ENCODE data around the gene ANKRD12. TPM values are rescaled to one million over a fixed set of nuclear protein-coding genes. Genes with fewer than 3 reads are reported as not detected.
"Not testable (repeated sequence)": the region's sequence is repeated elsewhere in the genome, so short reads cannot be mapped to it uniquely, and the experiment has no call there.

ANKRD12 gene
- total and polyA plus RNA-seq, 10 of the 15 experiments (the other 5 are each of a cell fraction or from before 2014, with no cell fraction given) = 5.9 to 45.7 (median 20.2) TPM

DNA sequence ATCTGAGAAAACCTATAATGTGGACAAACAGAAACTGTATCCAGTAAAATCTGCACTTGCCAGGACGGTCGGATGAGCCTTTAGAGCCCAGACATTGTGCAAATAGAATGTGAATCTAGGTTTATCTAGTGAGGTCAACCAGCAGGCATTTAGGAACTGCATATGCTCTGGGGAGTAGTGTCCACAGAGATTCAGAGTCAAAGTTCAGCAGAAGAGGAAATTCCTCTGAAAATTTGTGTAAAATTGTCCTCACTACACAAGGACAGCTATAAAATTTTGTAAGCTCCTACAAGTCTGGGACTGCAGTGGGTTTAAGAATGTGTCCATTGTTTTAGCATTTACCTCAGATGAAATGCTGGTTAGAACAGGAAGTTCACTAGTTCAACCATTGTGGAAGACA lies 43.9 kb upstream of the ANKRD12 start (continued):
- no peak for TF ChIP-seq KLF5 (IDR thresholded peaks at IDR 0.05; ENCODE audit: partially characterized antibody)
- TF ChIP-seq, protein P1, sequence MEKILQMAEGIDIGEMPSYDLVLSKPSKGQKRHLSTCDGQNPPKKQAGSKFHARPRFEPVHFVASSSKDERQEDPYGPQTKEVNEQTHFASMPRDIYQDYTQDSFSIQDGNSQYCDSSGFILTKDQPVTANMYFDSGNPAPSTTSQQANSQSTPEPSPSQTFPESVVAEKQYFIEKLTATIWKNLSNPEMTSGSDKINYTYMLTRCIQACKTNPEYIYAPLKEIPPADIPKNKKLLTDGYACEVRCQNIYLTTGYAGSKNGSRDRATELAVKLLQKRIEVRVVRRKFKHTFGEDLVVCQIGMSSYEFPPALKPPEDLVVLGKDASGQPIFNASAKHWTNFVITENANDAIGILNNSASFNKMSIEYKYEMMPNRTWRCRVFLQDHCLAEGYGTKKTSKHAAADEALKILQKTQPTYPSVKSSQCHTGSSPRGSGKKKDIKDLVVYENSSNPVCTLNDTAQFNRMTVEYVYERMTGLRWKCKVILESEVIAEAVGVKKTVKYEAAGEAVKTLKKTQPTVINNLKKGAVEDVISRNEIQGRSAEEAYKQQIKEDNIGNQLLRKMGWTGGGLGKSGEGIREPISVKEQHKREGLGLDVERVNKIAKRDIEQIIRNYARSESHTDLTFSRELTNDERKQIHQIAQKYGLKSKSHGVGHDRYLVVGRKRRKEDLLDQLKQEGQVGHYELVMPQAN (conservative IDR thresholded peaks at IDR 0.05) = no peak
- no peak for TF ChIP-seq HDAC2 (IDR thresholded peaks at IDR 0.05)

DNA sequence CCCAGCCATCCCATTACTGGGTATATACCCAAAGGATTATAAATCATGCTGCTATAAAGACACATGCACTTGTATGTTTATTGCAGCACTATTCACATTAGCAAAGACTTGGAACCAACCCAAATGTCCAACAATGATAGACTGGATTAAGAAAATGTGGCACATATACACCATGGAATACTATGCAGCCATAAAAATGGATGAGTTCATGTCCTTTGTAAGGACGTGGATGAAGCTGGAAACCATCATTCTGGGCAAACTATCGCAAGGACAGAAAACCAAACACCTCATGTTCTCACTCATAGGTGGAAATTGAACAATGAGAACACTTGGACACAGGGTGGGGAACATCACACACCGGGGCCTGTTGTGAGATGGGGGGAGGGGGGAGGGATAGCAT lies 43.5 kb upstream of the ANKRD12 start:
- ChIA-PET SMC1A (ENCODE audit: uncharacterized antibody, unreplicated experiment) (interaction anchor here (0.6 to 8.9 kb wide), 3 partner anchors 10 to 54 kb away, joined by 3 to 59 read pairs (median 16); no protein-coding TSS in a partner anchor), CTCF (interaction anchor here (0.6 to 1.7 kb wide), 3 partner anchors 10 to 22 kb away, joined by 6 to 7 read pairs (median 6); no protein-coding TSS in a partner anchor), POLR2A (interaction anchor here (1.2 kb wide), 1 partner anchor 10 kb away, joined by 7 read pairs; no protein-coding TSS in a partner anchor)
- RAD21 ChIA-PET (ENCODE audit: unreplicated experiment); H3K4me2 ChIP-seq (ENCODE audit: control insufficient read depth, insufficient read depth); in situ Hi-C loops (cut with MboI); DNase-seq (ENCODE audit: low read depth, low spot score); intact Hi-C loops (cut with micrococcal nuclease; ENCODE audit: unreplicated experiment); H3K27me3 ChIP-seq (replicated peaks in 1 of 2; ENCODE audit: control insufficient read depth in 2 of 2, insufficient read depth in 2 of 2, low read length in 1 of 2); BruUV-seq (replicated peaks); H3K4me3 ChIP-seq; FAIRE-seq; H2AFZ ChIP-seq (ENCODE audit: control insufficient read depth, low read depth, low read length); ATAC-seq; H3K79me2 ChIP-seq (ENCODE audit: control insufficient read depth, insufficient read depth, low read length); H3K9ac ChIP-seq (ENCODE audit: control insufficient read depth, insufficient read depth, low read length); H3K27ac ChIP-seq (ENCODE audit: control insufficient read depth, insufficient read depth); H3K36me3 ChIP-seq (ENCODE audit: control insufficient read depth in 2 of 2, insufficient read depth in 2 of 2, low read length in 1 of 2); H3K9me3 ChIP-seq (replicated peaks; ENCODE audit: control insufficient read depth, insufficient read depth, low read length); H4K20me1 ChIP-seq (ENCODE audit: control insufficient read depth, insufficient read depth): not testable (repeated sequence)
- 100% methylated on average over 2 of the region's 3 CpGs for WGBS (ENCODE audit: insufficient coverage, insufficient replicate concordance, low lambda C conversion rate, missing lambda C conversion rate)
- peaks cover 19% of the 10 kb centered on the region for H3K4me1 ChIP-seq (ENCODE audit: control insufficient read depth, insufficient read depth, low read length)

Data from GM12878 (cell line).